Measurements from ENCODE around the gene FGB. TPM values are rescaled to one million over a fixed set of nuclear protein-coding genes. Genes with fewer than 3 reads are reported as not detected.

FGB gene
- total RNA-seq (2014; rRNA removed; shearing (Covaris generic)): not detected in 2 replicates
- not detected in 2 replicates for polyA plus RNA-seq (2016; fragmentation: Nextera tagmentation; extraction: Ambion mirVana)

GRCh38 chr4:154562697-154563254, at the start of gene FGB:
TSS of gene FGB (plus strand) at chr4:154563011. CDS start at chr4:154563019, 8 bp downstream.
- no peaks in the 10 kb centered on the region for H3K9me2 ChIP-seq (ENCODE audit: insufficient read depth)
- 0 out of 2 replicates have a peak, but pooled peaks cover 9% of the 10 kb centered on the region for H3K27me3 ChIP-seq (replicated peaks; ENCODE audit: insufficient read depth)
- no peak within 1 kb of the TSS for H3K27ac ChIP-seq
- no peaks in the 10 kb centered on the region for H3K36me3 ChIP-seq (ENCODE audit: low read depth)
- H4K20me1 ChIP-seq (ENCODE audit: insufficient read depth): no peaks in the 10 kb centered on the region
- 55 to 59% methylated on average over 2 of the region's 2 CpGs for WGBS, 2 experiments (ENCODE audit: low coverage in 1 of 2, low lambda C conversion rate in 2 of 2, missing lambda C conversion rate in 2 of 2)
- no peak for DNase-seq
- 0 out of 2 replicates have a peak, but pooled peaks cover 13% of the 10 kb centered on the region for H3K4me1 ChIP-seq (ENCODE audit: insufficient read depth)
- H3K4me3 ChIP-seq: no peak within 1 kb of the TSS
- no peak within 1 kb of the TSS for H3K9ac ChIP-seq
- H2AFZ ChIP-seq: no peak within 1 kb of the TSS
- no peaks in the 10 kb centered on the region for H3K9me3 ChIP-seq (ENCODE audit: low read depth)
- no peaks in the 10 kb centered on the region for H3K79me2 ChIP-seq (ENCODE audit: insufficient read depth)
- H3F3A ChIP-seq (ENCODE audit: insufficient read depth): no peaks in the 10 kb centered on the region
- TF ChIP-seq EZH2phosphoT487 (IDR thresholded peaks at IDR 0.05; ENCODE audit: insufficient read depth, low read depth) (no peak), EZH2 (IDR thresholded peaks at IDR 0.05; ENCODE audit: insufficient read depth, poor library complexity, severe bottlenecking) (no peak)
- no peak within 1 kb of the TSS for H3K4me2 ChIP-seq (ENCODE audit: unreplicated experiment)
- in situ Hi-C loops (cut with MboI): loop anchor here (25.0 kb wide), 1 partner anchor 800 kb away; no protein-coding TSS in a partner anchor

- H3K27ac ChIP-seq: no peak overlapping the region
- no peak overlapping the region for H2AFZ ChIP-seq
- no peaks in the 10 kb centered on the region for H3F3A ChIP-seq (ENCODE audit: insufficient read depth)
- H3K4me3 ChIP-seq: no peak overlapping the region
- H3K4me1 ChIP-seq (ENCODE audit: insufficient read depth): no peaks in the 10 kb centered on the region
- in situ Hi-C loops (cut with MboI): no loop called here
- no peaks in the 10 kb centered on the region for H3K9me2 ChIP-seq (ENCODE audit: insufficient read depth)
- no peaks in the 10 kb centered on the region for H3K9me3 ChIP-seq (ENCODE audit: low read depth)
- H3K4me2 ChIP-seq (ENCODE audit: unreplicated experiment): no peak overlapping the region
- WGBS, 2 experiments (ENCODE audit: low coverage in 1 of 2, low lambda C conversion rate in 2 of 2, missing lambda C conversion rate in 2 of 2): 0% methylated on average over 1 of the region's 1 CpG
- H3K27me3 ChIP-seq (replicated peaks; ENCODE audit: insufficient read depth): peaks cover 28% of the 10 kb centered on the region
- no peaks in the 10 kb centered on the region for H4K20me1 ChIP-seq (ENCODE audit: insufficient read depth)
- TF ChIP-seq EZH2phosphoT487 (IDR thresholded peaks at IDR 0.05; ENCODE audit: insufficient read depth, low read depth) (no peak), EZH2 (IDR thresholded peaks at IDR 0.05; ENCODE audit: insufficient read depth, poor library complexity, severe bottlenecking) (no peak)
- no peak for DNase-seq
- no peak overlapping the region for H3K9ac ChIP-seq
- no peaks in the 10 kb centered on the region for H3K79me2 ChIP-seq (ENCODE audit: insufficient read depth)
- H3K36me3 ChIP-seq (ENCODE audit: low read depth): no peaks in the 10 kb centered on the region
These were observed 46.3 kb upstream of the FGB start for GRCh38 chr4:154516318-154517029.

- H3K9me3 ChIP-seq (ENCODE audit: low read depth): no peaks in the 10 kb centered on the region
- H3K36me3 ChIP-seq (ENCODE audit: low read depth): no peaks in the 10 kb centered on the region
- H2AFZ ChIP-seq: no peak overlapping the region
- TF ChIP-seq EZH2 (IDR thresholded peaks at IDR 0.05; ENCODE audit: insufficient read depth, poor library complexity, severe bottlenecking) (no peak), EZH2phosphoT487 (IDR thresholded peaks at IDR 0.05; ENCODE audit: insufficient read depth, low read depth) (no peak)
- no peaks in the 10 kb centered on the region for H3K79me2 ChIP-seq (ENCODE audit: insufficient read depth)
- H3K4me1 ChIP-seq (ENCODE audit: insufficient read depth): no peaks in the 10 kb centered on the region
- peaks cover 28% of the 10 kb centered on the region for H3K27me3 ChIP-seq (replicated peaks; ENCODE audit: insufficient read depth)
- WGBS, 2 experiments (ENCODE audit: low coverage in 1 of 2, low lambda C conversion rate in 2 of 2, missing lambda C conversion rate in 2 of 2): 27 to 31% methylated on average over 4 of the region's 4 CpGs
- no peaks in the 10 kb centered on the region for H4K20me1 ChIP-seq (ENCODE audit: insufficient read depth)
- no peak overlapping the region for H3K4me3 ChIP-seq
- H3K4me2 ChIP-seq (ENCODE audit: unreplicated experiment): no peak overlapping the region
- DNase-seq: no peak
- no peaks in the 10 kb centered on the region for H3F3A ChIP-seq (ENCODE audit: insufficient read depth)
- H3K9ac ChIP-seq: no peak overlapping the region
- in situ Hi-C loops (cut with MboI): no loop called here
- no peak overlapping the region for H3K27ac ChIP-seq
- no peaks in the 10 kb centered on the region for H3K9me2 ChIP-seq (ENCODE audit: insufficient read depth)
These were observed 45.2 kb upstream of the FGB start for GRCh38 chr4:154517591-154517990.

- Histone ChIP-seq H3F3A (ENCODE audit: insufficient read depth) (no peaks in the 10 kb centered on the region), H2AFZ (no peak overlapping the region), H3K9me2 (ENCODE audit: insufficient read depth) (no peaks in the 10 kb centered on the region), H4K20me1 (ENCODE audit: insufficient read depth) (no peaks in the 10 kb centered on the region), H3K36me3 (ENCODE audit: low read depth) (no peaks in the 10 kb centered on the region), H3K9me3 (ENCODE audit: low read depth) (no peaks in the 10 kb centered on the region), H3K4me1 (ENCODE audit: insufficient read depth) (no peaks in the 10 kb centered on the region), H3K27me3 (replicated peaks; ENCODE audit: insufficient read depth) (peaks cover 28% of the 10 kb centered on the region), H3K27ac (no peak overlapping the region), H3K79me2 (ENCODE audit: insufficient read depth) (no peaks in the 10 kb centered on the region), H3K9ac (no peak overlapping the region), H3K4me2 (ENCODE audit: unreplicated experiment) (no peak overlapping the region), H3K4me3 (no peak overlapping the region)
- WGBS, 2 experiments (ENCODE audit: low coverage in 1 of 2, low lambda C conversion rate in 2 of 2, missing lambda C conversion rate in 2 of 2): 37 to 60% methylated on average over 4 of the region's 4 CpGs
- no peak for DNase-seq
- TF ChIP-seq EZH2phosphoT487 (IDR thresholded peaks at IDR 0.05; ENCODE audit: insufficient read depth, low read depth) (no peak), EZH2 (IDR thresholded peaks at IDR 0.05; ENCODE audit: insufficient read depth, poor library complexity, severe bottlenecking) (no peak)
- in situ Hi-C loops (cut with MboI): no loop called here
These were observed 43.6 kb upstream of the FGB start for GRCh38 chr4:154519214-154519613.
